Inflammatory macrophage treated with lipopolysaccharide for 4 hours (primary cell): ENCODE data around the gene IL17REL.

Source experiments
- DNase-seq: peaks from one replicate; pipeline ENCODE4 v3.0.0-alpha.2; 2020

IL17REL gene

GRCh38 chr22:50020606-50021005 lies 8.0 kb upstream of the IL17REL start:
- no peak for DNase-seq

- no peak for DNase-seq
Observed at GRCh38 chr22:50019316-50019715, 6.8 kb upstream of the IL17REL start.

- DNase-seq, result no peak
Observed at GRCh38 chr22:50018608-50019285, 6.2 kb upstream of the IL17REL start.

GRCh38 chr22:50017701-50018224 lies 5.2 kb upstream of the IL17REL start:
- no peak for DNase-seq

DNA sequence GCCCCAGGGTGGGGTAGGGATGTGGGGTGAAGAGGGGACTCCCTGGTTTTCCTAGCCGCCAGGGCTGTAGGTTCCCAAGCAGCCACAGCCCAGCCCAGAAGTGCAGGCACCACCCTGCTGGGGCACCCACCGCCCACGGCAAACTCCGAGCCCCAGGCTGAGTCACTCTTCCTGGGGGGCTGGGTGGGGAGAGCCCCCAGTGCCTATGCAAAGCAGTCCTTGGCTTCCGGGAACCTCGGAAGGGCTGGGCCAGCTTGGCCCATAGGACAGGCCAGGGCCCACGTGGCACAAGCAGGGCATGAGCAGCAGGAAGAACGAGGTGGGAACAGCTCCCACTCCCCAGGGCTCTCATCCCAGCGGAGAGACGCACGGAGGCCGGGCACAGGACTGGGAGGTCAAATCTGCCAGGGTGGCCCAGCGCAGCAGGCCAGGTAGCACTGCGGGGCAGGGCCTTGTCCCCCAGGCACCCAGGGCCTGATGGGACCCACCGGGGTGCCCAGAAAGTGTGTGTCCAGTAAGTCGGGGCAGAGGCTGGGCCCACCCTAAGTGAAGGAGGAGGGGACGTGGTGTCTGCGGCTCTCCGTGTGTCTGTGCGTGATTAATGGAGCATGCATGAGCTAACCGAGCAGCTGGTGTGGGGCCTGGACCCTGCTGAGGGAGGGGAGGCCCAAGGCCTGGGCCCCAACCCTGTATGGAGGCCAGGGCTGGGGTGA lies 4.6 kb upstream of the IL17REL start:
- peak; percentile 75 for DNase-seq

DNA sequence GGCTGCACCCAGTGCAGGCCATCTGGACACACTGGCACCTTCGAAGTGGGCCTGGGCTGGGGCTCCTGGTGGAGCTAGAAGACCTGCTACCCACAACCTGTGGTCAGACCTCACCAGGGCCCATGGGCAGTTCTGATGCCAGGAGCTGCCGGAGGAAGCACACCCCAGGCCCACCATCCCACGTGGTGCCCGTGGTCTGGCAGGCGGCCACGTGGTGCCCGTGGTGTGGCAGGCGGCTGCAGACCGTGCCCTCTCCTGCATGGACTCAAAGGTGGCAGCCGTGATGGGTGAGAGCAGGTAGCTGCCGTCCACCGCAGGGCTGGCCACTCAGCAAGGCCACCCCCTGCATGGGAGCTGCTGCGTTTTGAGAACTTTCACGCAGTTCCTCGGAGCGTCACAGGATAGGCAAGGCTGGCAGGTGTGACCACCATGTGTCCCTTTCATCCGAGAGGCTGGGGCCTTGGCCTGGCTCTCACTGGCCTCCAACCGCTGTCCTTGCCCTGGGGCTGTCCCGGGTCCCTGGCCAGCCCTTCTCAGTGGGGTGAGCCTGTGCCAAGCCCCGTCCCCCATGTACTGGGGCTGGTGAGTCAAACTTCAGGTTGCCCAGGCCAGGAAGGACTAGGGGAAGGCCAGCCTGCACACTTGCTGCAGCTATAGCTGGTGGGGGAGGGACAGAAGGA lies 3.9 kb upstream of the IL17REL start:
- DNase-seq, result no peak

GRCh38 chr22:50015451-50016307 lies 3.1 kb upstream of the IL17REL start:
- no peak for DNase-seq

DNA sequence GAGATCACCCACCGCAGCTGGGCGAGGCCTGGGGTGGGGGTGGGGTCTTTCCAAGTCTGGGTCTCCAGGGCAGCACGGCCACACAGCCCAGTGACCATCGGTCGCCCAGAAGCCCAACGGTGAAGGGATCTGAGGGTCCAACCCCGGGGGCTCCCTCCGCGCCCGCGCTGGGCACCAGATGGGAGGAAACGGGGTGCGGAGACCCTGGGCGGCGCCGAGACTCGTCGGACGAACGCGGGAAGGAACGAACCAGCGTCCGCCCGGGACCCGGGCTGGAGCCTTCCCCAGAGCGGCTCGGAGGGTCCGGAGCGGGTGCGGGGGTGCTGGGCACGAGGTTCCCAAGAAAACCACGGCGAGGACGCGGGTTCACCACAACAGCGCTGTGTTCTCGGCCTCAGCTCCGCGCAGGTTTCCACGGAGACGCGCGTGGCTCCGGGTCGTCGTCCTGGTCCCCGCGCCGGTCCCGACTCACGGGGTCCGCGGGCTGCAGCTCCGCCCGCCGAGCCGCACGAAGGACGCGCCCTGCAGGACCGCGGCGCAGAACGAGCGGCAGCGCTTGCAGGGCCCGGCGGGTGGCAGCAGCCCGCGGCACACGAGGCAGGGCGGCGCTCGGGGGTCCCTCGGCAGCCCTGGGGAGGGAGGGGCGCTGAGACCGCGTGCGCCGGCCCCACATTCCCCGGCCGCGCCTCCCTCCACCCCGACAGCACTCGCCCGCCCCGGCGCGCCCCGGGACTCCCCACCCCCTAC lies 2.3 kb upstream of the IL17REL start:
- DNase-seq, result no peak

GRCh38 chr22:50014053-50014501 lies 1.5 kb upstream of the IL17REL start:
- no peak for DNase-seq

DNA sequence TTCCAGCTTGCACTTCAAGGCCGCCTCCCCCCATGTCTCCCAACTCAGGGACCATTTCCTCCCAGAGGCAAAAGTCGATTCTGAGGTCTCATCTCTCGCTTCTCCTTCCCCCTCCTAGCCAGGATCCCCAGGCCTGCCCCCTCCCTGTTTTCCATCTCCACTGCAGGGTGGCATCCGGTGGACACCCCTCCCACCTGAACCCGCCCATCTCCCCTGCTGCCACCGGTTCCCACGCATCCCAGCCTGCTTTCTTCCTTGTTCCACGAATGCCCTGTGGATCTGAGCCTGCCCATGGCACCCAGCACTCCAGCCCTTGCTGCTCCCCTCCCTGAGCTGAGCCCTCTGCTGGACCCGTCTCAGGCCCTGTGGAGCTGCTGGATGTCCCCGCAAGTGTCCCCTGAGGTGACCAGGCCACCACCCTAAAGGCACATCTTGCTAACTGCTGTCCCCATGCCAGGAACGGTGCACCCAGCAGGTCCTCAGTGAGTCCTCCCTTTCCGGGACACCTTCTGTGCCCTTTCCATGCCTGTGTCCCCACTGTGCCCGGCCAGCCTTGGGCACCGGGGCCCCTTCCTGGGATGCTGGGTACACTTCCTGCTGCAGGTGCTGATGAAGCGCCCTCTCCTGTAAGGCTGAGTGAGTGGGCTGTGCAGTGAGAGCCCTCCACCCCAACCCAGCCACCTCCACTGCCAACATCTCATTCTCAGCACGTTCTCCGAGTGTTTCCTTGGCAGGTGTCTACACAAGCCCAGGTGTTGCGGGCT lies 936 bp downstream of the IL17REL start:
- DNase-seq, result no peak

GRCh38 chr22:50010676-50011446 lies 1.7 kb downstream of the IL17REL start:
- no peak for DNase-seq

- DNase-seq, result no peak
Observed at GRCh38 chr22:50009765-50010675, 2.5 kb downstream of the IL17REL start.

- no peak for DNase-seq
Observed at GRCh38 chr22:50009251-50009650, 3.3 kb downstream of the IL17REL start.

GRCh38 chr22:50008151-50009040 lies 4.2 kb downstream of the IL17REL start:
- DNase-seq, result no peak

- no peak for DNase-seq
Observed at GRCh38 chr22:50007057-50007511, 5.5 kb downstream of the IL17REL start.

- peak; percentile 77 for DNase-seq
Observed at GRCh38 chr22:50004918-50005317, 7.6 kb downstream of the IL17REL start.

DNA sequence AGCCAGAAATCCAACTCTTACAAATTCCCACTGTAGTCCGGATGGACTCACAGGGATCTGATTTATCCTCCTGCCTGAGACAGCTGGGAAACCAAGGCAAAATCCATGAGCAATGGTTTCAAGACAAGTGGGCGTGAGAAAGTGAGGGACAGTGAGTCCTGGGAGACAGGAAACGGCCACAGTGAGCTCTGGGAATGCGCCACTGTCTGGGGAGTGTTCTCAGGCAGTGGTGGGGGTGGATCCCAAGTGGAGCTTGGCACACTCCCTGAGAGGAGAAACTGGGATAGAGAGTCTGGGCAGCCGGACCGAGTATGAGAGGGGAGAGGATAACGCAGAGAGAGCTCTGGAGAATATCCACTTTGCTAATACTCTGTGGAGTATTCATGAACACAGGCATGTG lies 9.8 kb downstream of the IL17REL start:
- no peak for DNase-seq
